B cell (primary cell): ENCODE results near the gene CTBP2.

ENCODE experiments used
- CTCF ChIP-seq: fragments of 200-600 bp; IDR thresholded peaks from one replicate; pipeline ENCODE4 v1.8.0; 2022; ENCODE audit warnings: antibody characterized with exemption, mild to moderate bottlenecking
- EZH2 ChIP-seq: IDR thresholded peaks from 2 replicates; pipeline ENCODE4 v1.6.1; 2012; ENCODE audit warnings: borderline replicate concordance, low read depth, mild to moderate bottlenecking, moderate library complexity, low read length; ENCODE audit not compliant: insufficient read depth, poor library complexity, severe bottlenecking

GRCh38 chr10:125081931-125082330 is 78.4 kb downstream of the CTBP2 start:
- TF ChIP-seq CTCF, result no peak
- no peak for TF ChIP-seq EZH2
